HG03095 (cell line): ENCODE measurements around the gene VAV2.
A peak's percentile ranks its signal among the peaks of the same experiment; 100 is the strongest.

Source experiments
- ATAC-seq: cut with Tn5 transposase; IDR thresholded peaks from one replicate; pipeline ENCODE4 v1.9.1; 2021; ENCODE audit warnings: moderate library complexity; ENCODE audit not compliant: unreplicated experiment

Gene VAV2

DNA sequence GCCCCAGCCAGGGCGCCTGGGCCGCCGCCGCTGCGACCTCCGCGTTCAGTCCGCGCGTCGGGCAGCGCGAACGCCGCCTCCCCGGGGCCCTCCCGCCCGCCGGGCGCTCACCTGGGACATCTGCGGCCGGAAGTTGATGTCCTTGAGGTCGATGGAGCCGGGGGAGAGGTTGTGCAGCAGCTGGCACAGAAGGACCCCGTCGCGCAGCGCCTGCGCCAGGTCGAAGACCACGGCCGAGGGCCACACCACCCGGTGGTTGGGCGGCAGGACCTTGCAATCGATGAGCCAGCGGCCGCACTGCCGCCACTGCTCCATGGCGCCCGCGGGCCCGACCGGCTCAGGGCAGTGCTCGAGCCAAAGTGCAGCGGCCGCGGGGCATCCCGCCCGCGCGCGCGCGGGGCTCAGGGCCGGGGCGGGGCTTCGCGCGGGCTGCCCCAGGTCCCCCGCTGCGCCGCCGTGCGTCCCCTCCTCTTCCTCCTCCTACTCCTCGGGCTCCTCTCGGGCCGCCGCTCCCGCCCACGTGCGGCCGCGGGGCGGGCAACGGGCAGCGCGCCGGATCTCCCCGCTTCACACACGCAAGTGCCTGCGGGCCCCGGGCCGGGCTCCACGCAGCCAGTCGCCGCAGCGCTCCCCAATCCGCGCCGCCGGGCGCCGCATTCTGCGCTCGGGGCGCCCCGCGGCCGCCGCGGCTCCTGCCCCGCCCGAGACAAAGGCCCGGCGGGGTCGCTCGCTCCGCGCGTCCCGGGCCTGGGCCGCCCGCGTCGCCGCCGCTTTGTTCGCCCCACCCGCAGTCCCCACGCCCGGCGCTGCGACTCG, at the start of gene VAV2:
Gene VAV2 (minus strand): TSS at position 361 of the 816 bp plus-strand sequence. CDS start 46 bp downstream, at position 315.
- peak; percentile 44 for ATAC-seq

DNA sequence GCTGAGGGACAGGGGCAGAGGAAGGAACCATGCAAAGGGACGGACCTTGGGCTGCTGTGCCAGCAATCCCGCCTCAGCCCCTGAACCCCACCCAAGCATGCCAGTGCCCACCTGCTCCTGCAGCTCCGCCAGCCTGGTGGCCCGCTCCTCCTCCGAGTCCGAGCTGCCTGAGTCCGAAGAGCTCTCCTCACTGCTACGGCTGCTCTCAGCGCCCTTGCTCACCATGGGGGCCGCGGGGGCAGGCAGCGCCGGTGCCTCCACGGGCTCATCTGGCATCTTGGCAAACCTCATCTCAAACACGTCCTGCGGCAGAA, 49.5 kb upstream of the VAV2 start:
- no peak for ATAC-seq

GRCh38 chr9:134040781-134041648, 48.9 kb upstream of the VAV2 start:
- ATAC-seq = no peak

DNA sequence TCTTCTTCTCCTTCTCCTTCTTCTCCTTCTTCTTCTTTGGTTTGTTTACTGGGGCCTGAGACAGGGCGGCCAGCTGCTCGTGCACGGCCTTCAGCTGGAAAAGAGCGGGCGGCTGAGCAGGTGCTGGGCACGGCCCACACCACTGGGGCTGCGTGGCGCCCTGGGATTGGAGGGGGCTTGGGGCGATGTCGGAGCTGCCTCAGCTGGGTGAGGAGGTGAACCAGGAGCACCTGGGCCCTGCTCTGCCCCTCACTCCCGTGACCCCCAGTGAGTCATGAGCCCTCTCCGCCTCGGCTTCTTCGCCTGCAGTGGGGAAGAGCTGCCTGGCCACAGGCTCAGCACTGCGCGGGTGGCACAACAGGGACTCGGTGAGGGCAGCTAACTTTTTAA, 48.0 kb upstream of the VAV2 start:
- ATAC-seq = no peak

- ATAC-seq = no peak
Observed at GRCh38 chr9:134039386-134040175, 47.5 kb upstream of the VAV2 start.

- no peak for ATAC-seq
Observed at GRCh38 chr9:134037641-134038040, 45.5 kb upstream of the VAV2 start.

- ATAC-seq = no peak
Observed at GRCh38 chr9:134036130-134036529, 44.0 kb upstream of the VAV2 start.

- no peak for ATAC-seq
Observed at GRCh38 chr9:134035041-134036039, 43.2 kb upstream of the VAV2 start.

DNA sequence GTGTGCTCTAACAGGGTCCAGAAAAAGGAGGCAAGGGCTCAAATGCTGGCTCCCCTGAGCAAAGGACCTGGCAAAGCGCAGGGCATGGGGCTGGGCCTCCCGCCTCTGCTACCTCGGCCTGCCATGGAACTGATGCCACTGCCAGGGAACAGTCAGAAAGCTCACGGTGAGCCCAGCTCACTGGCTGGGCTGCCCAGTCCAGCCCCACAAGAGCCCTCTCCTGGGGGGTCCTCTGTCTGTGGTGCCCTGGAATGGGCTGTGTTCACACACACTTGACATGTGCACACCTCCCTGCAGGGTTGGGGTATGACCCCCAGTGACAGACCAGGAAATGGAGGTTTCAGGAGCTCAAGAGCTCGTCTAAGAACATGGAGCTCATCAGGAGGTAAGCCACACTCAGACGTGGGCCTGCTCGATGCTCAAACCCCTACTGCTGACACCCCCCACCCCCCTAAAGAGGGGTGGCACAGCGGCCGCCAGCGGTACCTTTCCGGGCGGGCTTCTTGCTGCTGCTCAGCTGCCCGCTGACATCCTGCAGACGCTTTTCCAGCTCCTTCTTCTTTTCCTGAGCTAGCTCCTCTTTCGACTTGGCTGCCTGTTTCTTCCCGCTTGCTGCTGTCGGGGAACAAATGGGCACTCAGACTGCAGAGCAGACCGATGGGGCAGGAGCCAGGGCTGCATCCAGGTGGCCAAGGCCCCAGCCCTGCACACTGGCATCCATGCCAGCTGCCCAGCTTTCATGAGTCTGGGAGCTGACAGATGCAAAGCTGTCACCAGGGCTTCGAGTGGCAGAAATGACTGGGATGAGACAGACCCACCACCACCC, 42.3 kb upstream of the VAV2 start:
- no peak for ATAC-seq

DNA sequence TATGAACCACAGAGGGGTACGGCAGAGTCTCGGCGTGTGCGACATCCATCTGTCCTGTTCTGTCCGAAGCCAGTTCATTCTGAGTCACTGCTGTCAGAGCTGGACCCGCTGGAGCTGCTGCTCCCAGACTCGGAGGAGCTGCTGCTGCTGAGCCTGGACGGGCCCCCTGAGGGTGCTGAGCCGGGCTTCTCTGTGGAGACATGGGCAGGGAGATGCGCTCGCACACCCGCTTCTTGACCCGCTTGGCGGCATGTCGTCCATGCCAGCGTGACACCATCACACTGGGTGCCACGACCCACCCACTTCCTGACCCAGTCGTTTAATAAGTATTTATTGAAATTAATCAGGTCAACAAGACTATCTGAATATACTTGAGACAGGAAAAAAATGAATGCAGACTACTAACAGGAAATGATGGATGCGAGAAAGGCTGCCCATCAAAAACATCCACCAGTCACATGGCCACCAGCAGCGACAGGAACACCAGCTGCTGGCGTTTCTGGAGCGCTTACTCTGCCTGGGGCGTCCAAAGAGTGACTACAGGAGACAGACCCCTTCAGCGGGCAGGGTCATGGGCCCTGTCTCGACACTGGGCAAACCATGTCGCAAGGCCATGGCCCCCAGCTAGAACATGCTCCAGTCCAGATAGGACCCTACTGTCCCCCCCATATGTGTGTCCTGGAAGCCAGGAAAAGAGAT, 41.5 kb upstream of the VAV2 start:
- no peak for ATAC-seq

GRCh38 chr9:134032456-134033222, 40.5 kb upstream of the VAV2 start:
- ATAC-seq = no peak

GRCh38 chr9:134031783-134032182, 39.7 kb upstream of the VAV2 start:
- no peak for ATAC-seq

GRCh38 chr9:134030821-134031470, 38.8 kb upstream of the VAV2 start:
- no peak for ATAC-seq

GRCh38 chr9:134029248-134030226, 37.4 kb upstream of the VAV2 start:
- no peak for ATAC-seq

GRCh38 chr9:134028575-134029247, 36.6 kb upstream of the VAV2 start:
- no peak for ATAC-seq

DNA sequence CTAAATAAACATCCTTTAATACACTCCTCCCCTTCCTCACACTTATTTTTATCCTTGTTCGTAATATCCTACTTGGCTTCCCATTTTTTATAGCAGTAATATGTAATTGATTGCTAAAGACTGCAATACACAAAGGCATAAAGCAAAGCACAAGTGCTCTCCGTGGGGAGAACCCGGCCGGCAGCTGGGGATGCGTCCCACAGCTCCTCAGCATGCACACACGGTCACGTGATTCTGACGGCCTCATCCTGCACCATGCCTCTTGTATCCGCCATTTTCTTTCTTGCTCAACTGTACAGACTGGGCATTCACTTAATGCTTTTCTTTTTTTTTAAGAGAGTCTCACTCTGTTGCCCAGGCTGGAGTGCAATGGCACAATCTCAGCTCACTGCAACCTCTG, 36.0 kb upstream of the VAV2 start:
- no peak for ATAC-seq
